Endothelial cell of hepatic sinusoid (primary cell): ENCODE results near the gene SMYD2.

Experiments
- in situ Hi-C: cut with HindIII; loops from 2 replicates; pipeline ENCODE4 v1.10.0; 2017; ENCODE audit warnings: low sequenced_read_pairs

SMYD2 gene

GRCh38 chr1:214281021-214281719, at the start of gene SMYD2:
SMYD2 (plus strand) TSS chr1:214281159; CDS start chr1:214281255, 96 bp downstream.
- in situ Hi-C loops, result no loop called here

GRCh38 chr1:214233856-214234634, 46.9 kb upstream of the SMYD2 start:
- in situ Hi-C loops, result no loop called here

- in situ Hi-C loops, result no loop called here
Measured at GRCh38 chr1:214234635-214235025, 46.3 kb upstream of the SMYD2 start.

GRCh38 chr1:214236477-214236876, 44.5 kb upstream of the SMYD2 start:
- in situ Hi-C loops, result no loop called here

GRCh38 chr1:214241060-214241459, 39.9 kb upstream of the SMYD2 start:
- in situ Hi-C loops, result no loop called here

- in situ Hi-C loops, result no loop called here
Measured at GRCh38 chr1:214244252-214244651, 36.7 kb upstream of the SMYD2 start.

- in situ Hi-C loops, result no loop called here
Measured at GRCh38 chr1:214244841-214245240, 36.1 kb upstream of the SMYD2 start.

- in situ Hi-C loops, result no loop called here
Measured at GRCh38 chr1:214247501-214248041, 33.4 kb upstream of the SMYD2 start.

GRCh38 chr1:214248311-214249085, 32.5 kb upstream of the SMYD2 start:
- in situ Hi-C loops, result no loop called here

GRCh38 chr1:214249651-214250050, 31.3 kb upstream of the SMYD2 start:
- in situ Hi-C loops, result no loop called here

GRCh38 chr1:214251354-214251753, 29.6 kb upstream of the SMYD2 start:
- in situ Hi-C loops, result no loop called here

- in situ Hi-C loops, result loop anchor here (5.0 kb wide), 1 partner anchor 72 kb away; no protein-coding TSS in a partner anchor
Measured at GRCh38 chr1:214255509-214255908, 25.4 kb upstream of the SMYD2 start.

- in situ Hi-C loops, result loop anchor here (5.0 kb wide), 1 partner anchor 68 kb away; no protein-coding TSS in a partner anchor
Measured at GRCh38 chr1:214259353-214259977, 21.5 kb upstream of the SMYD2 start.

GRCh38 chr1:214260561-214261205, 20.3 kb upstream of the SMYD2 start:
- in situ Hi-C loops, result loop anchor here (5.0 kb wide), 1 partner anchor 33 kb away; no protein-coding TSS in a partner anchor

- in situ Hi-C loops, result loop anchor here (5.0 kb wide), 1 partner anchor 34 kb away; no protein-coding TSS in a partner anchor
Measured at GRCh38 chr1:214261206-214262123, 19.5 kb upstream of the SMYD2 start.

GRCh38 chr1:214264196-214264595, 16.8 kb upstream of the SMYD2 start:
- in situ Hi-C loops, result loop anchor here (5.0 kb wide), 1 partner anchor 37 kb away; no protein-coding TSS in a partner anchor

GRCh38 chr1:214264976-214265375, 16.0 kb upstream of the SMYD2 start:
- in situ Hi-C loops, result loop anchor here (5.0 kb wide), 1 partner anchor 38 kb away; no protein-coding TSS in a partner anchor

GRCh38 chr1:214270097-214270650, 10.8 kb upstream of the SMYD2 start:
- in situ Hi-C loops, result no loop called here
